Ishikawa (cell line): ENCODE results near the gene CDC123.

Experiments used
- CEBPB ChIP-seq: IDR thresholded peaks from 2 replicates; pipeline ENCODE4 v1.6.1; 2012
- CREB1 ChIP-seq: IDR thresholded peaks from 2 replicates; pipeline ENCODE4 v1.6.1; 2012; ENCODE audit warnings: low read depth
- EGR1 ChIP-seq: IDR thresholded peaks from 2 replicates; pipeline ENCODE4 v1.6.1; 2012
- EP300 ChIP-seq: IDR thresholded peaks from 2 replicates; pipeline ENCODE4 v1.6.1; 2012; ENCODE audit warnings: borderline replicate concordance
- FOXM1 ChIP-seq: IDR thresholded peaks from 2 replicates; pipeline ENCODE4 v1.6.1; 2012; ENCODE audit warnings: low read depth, borderline replicate concordance
- MAX ChIP-seq: IDR thresholded peaks from 2 replicates; pipeline ENCODE4 v1.6.1; 2012
- NFIC ChIP-seq: IDR thresholded peaks from 2 replicates; pipeline ENCODE4 v1.6.1; 2012
- RAD21 ChIP-seq: IDR thresholded peaks from 2 replicates; pipeline ENCODE4 v1.6.1; 2012; ENCODE audit warnings: low read depth
- TAF1 ChIP-seq: IDR thresholded peaks from 2 replicates; pipeline ENCODE4 v1.6.1; 2012; ENCODE audit warnings: low read depth, mild to moderate bottlenecking
- TCF12 ChIP-seq: IDR thresholded peaks from 2 replicates; pipeline ENCODE4 v1.6.1; 2012; ENCODE audit warnings: low read depth
- TEAD4 ChIP-seq: IDR thresholded peaks from 2 replicates; pipeline ENCODE4 v1.6.1; 2012
- USF1 ChIP-seq: IDR thresholded peaks from 2 replicates; pipeline ENCODE4 v1.6.1; 2012
- YY1 ChIP-seq: IDR thresholded peaks from 2 replicates; pipeline ENCODE4 v1.6.1; 2012; ENCODE audit warnings: low read depth
- ZBTB7A ChIP-seq: IDR thresholded peaks from 2 replicates; pipeline ENCODE4 v1.6.1; 2012; ENCODE audit warnings: low read depth
- TF ChIP-seq, protein P1 (sequence below): IDR thresholded peaks from 2 replicates; pipeline ENCODE4 v1.6.1; 2012; ENCODE audit warnings: low read depth, mild to moderate bottlenecking

CDC123 gene

DNA sequence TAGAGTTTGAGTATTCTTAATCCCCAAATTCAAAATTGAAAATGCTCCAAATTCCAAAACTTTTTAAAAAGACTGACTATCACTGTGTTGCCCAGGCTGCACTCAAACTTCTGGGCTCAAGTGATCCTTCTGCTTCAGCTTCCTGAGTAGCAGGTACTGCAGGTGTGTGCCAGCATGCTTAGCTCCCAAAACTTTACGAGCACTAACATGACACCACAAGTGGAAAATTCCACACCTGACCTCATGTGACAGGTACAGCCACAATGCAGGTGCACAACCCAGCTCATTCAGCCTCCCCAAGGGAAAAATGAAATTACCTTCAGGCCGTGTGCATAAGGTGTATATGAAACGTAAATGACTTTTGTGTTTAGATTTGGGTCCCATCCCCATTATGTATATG is 16.5 kb downstream of the CDC123 start:
- TF ChIP-seq YY1, result no peak

DNA sequence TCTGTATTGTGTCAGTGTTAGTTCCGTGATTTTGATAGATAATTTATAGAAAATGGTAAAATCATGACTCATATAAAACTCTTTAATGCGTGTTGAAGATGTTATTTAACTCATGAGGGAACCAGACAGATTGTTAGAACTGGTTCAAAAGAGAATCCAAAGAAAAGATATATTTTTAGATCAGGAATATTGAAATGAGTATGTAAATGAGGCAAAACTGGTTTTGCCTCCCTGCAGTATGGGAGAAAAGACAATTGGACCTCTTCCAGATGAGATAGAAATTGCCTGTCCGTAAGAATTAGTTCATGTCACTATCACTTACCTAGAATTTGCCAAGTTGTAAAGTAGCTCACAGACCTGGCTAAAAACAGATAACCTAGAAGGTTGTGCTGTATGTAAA is 17.6 kb downstream of the CDC123 start:
- TF ChIP-seq YY1, result no peak
- TF ChIP-seq TEAD4, result no peak
- no peak for TF ChIP-seq RAD21
- no peak for TF ChIP-seq NFIC
- TF ChIP-seq CREB1, result no peak
- TF ChIP-seq MAX, result no peak
- TF ChIP-seq TCF12, result no peak
- no peak for TF ChIP-seq EGR1
- TF ChIP-seq, protein P1, sequence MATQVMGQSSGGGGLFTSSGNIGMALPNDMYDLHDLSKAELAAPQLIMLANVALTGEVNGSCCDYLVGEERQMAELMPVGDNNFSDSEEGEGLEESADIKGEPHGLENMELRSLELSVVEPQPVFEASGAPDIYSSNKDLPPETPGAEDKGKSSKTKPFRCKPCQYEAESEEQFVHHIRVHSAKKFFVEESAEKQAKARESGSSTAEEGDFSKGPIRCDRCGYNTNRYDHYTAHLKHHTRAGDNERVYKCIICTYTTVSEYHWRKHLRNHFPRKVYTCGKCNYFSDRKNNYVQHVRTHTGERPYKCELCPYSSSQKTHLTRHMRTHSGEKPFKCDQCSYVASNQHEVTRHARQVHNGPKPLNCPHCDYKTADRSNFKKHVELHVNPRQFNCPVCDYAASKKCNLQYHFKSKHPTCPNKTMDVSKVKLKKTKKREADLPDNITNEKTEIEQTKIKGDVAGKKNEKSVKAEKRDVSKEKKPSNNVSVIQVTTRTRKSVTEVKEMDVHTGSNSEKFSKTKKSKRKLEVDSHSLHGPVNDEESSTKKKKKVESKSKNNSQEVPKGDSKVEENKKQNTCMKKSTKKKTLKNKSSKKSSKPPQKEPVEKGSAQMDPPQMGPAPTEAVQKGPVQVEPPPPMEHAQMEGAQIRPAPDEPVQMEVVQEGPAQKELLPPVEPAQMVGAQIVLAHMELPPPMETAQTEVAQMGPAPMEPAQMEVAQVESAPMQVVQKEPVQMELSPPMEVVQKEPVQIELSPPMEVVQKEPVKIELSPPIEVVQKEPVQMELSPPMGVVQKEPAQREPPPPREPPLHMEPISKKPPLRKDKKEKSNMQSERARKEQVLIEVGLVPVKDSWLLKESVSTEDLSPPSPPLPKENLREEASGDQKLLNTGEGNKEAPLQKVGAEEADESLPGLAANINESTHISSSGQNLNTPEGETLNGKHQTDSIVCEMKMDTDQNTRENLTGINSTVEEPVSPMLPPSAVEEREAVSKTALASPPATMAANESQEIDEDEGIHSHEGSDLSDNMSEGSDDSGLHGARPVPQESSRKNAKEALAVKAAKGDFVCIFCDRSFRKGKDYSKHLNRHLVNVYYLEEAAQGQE, result no peak
- TF ChIP-seq USF1, result no peak
- TF ChIP-seq CEBPB, result no peak
- no peak for TF ChIP-seq TAF1
- TF ChIP-seq EP300, result no peak
- no peak for TF ChIP-seq ZBTB7A
- TF ChIP-seq FOXM1, result no peak

GRCh38 chr10:12214093-12214492 is 18.1 kb downstream of the CDC123 start:
- TF ChIP-seq FOXM1 (no peak), EGR1 (no peak), CEBPB (no peak), YY1 (no peak), EP300 (no peak), USF1 (no peak), TAF1 (no peak), MAX (no peak), CREB1 (no peak), RAD21 (no peak), NFIC (no peak)

GRCh38 chr10:12214763-12215218 is 18.8 kb downstream of the CDC123 start:
- peak; percentile 31; the same call in 1 of the 2 replicates for TF ChIP-seq RAD21
- TF ChIP-seq EGR1, result no peak

GRCh38 chr10:12218991-12219390 is 23.0 kb downstream of the CDC123 start:
- TF ChIP-seq TCF12 (no peak), TAF1 (no peak), CREB1 (no peak), RAD21 (no peak), USF1 (no peak), YY1 (no peak), TEAD4 (no peak), EGR1 (no peak), NFIC (no peak), FOXM1 (no peak), CEBPB (no peak), MAX (no peak), ZBTB7A (no peak), EP300 (no peak)
- TF ChIP-seq, protein P1, result no peak
